Pulmonary artery endothelial cell (primary cell): ENCODE measurements around the gene STC2. TPM values are rescaled to one million over a fixed set of nuclear protein-coding genes. Genes with fewer than 3 reads are reported as not detected.

Source experiments
- DNase-seq: peaks from one replicate; pipeline ENCODE4 v3.0.0-alpha.2; 2011; ENCODE audit warnings: low read depth, low spot score
- total RNA-seq: library from RNA; depleted of rRNA; stranded (reverse); fragments of >200 nt; gene quantifications from 2 replicates; pipeline ENCODE4 v1.2.3, GENCODE V29; 2014

STC2 gene
- total RNA-seq, 1 donor from 2014 or later: 28.9 TPM

- DNase-seq: no peak
Measured at GRCh38 chr5:173314166-173314952, 13.9 kb downstream of the STC2 start.

- no peak for DNase-seq
Measured at GRCh38 chr5:173313351-173313801, 14.8 kb downstream of the STC2 start.

GRCh38 chr5:173312821-173313220 is 15.4 kb downstream of the STC2 start:
- DNase-seq: no peak

- DNase-seq: no peak
Measured at GRCh38 chr5:173311818-173312585, 16.2 kb downstream of the STC2 start.

GRCh38 chr5:173310861-173311785 is 17.1 kb downstream of the STC2 start:
- DNase-seq: no peak

- DNase-seq: no peak
Measured at GRCh38 chr5:173310218-173310769, 17.9 kb downstream of the STC2 start.

- DNase-seq: no peak
Measured at GRCh38 chr5:173309731-173310130, 18.5 kb downstream of the STC2 start.

- no peak for DNase-seq
Measured at GRCh38 chr5:173308226-173308625, 20.0 kb downstream of the STC2 start.

- no peak for DNase-seq
Measured at GRCh38 chr5:173307695-173308094, 20.5 kb downstream of the STC2 start.

GRCh38 chr5:173306695-173307094 is 21.5 kb downstream of the STC2 start:
- DNase-seq: no peak

GRCh38 chr5:173304591-173304988 is 23.6 kb downstream of the STC2 start:
- DNase-seq: no peak

GRCh38 chr5:173303878-173304590 is 24.2 kb downstream of the STC2 start:
- no peak for DNase-seq

- DNase-seq: no peak
Measured at GRCh38 chr5:173302546-173303155, 25.6 kb downstream of the STC2 start.

- DNase-seq: no peak
Measured at GRCh38 chr5:173301695-173302545, 26.3 kb downstream of the STC2 start.

GRCh38 chr5:173300389-173301047 is 27.7 kb downstream of the STC2 start:
- no peak for DNase-seq

GRCh38 chr5:173299820-173300219 is 28.4 kb downstream of the STC2 start:
- DNase-seq: no peak

- no peak for DNase-seq
Measured at GRCh38 chr5:173298213-173298926, 29.8 kb downstream of the STC2 start.

- no peak for DNase-seq
Measured at GRCh38 chr5:173297813-173298212, 30.4 kb downstream of the STC2 start.
